ENCODE results near the gene PTPN20. TPM values are rescaled to one million over a fixed set of nuclear protein-coding genes. Genes with fewer than 3 reads are reported as not detected.
A peak's percentile ranks its signal among the peaks of the same experiment; 100 is the strongest.

PTPN20 gene
- total RNA-seq, 1 donor from 2014 or later, result 3.2 TPM

- DNase-seq, result peak; percentile 46
Measured at GRCh38 chr10:47034441-47035051, 123.3 kb downstream of the PTPN20 start.

GRCh38 chr10:47035171-47035818 is 124.1 kb downstream of the PTPN20 start:
- DNase-seq, result no peak

GRCh38 chr10:47035819-47036337 is 124.7 kb downstream of the PTPN20 start:
- DNase-seq, result no peak

- no peak for DNase-seq
Measured at GRCh38 chr10:47036771-47037170, 125.5 kb downstream of the PTPN20 start.

- DNase-seq, result peak; percentile 58
Measured at GRCh38 chr10:47037654-47038425, 126.6 kb downstream of the PTPN20 start.

DNA sequence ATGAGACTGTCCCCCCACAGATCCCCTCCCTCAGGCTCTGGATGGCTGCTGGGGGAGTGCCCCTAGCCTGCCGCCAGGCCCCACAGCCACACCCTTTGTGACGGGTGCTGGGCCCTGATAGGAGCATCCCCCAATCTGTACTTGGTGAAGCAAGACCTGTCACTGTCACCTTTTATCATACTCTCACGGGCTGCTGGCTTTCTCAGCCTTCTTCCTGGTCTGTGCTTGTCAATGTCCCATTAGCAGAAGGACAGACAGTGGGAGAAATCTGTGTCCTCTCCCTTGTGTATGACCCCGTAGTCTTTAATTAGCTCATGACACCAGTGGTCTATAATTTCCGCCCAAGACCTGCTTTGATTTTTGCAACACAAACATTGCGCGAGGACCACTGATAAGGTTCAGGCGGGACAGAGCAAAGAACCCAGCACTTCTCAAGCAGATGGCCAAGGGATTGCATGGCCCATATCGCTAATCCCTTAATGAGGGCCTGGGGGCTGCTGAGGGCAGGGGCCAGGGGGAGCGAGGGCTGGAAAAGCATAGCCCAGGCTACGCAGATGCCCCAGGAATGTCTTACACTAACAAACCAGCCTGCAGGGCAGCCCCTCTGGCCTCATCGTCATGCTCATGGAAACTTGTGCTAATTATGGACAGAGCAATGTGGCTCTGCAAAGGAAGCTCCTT is 127.8 kb downstream of the PTPN20 start:
- no peak for DNase-seq

- no peak for DNase-seq
Measured at GRCh38 chr10:47039562-47039913, 128.3 kb downstream of the PTPN20 start.

DNA sequence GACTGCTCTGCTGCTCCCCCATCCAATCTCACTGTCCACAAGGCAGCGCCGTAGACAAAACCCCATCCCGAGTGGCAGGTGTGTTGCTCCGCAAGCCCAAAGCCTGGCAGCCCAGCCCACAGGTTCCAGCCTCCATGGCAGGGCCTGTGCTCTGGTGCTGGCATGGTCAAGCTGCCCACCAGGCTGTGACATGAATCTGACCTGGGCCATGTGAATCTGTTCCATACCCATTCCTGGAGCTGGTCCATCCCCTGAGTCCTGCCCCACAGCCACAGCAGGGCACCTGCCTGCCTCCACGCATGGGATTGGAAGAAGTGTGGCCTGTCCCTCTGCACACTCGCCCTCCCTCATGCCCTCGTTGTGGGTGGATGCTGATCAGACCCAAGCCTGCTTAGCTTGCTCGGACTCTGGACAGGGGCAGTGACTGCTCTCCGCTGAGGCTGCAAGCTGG is 128.8 kb downstream of the PTPN20 start:
- no peak for DNase-seq

- DNase-seq, result no peak
Measured at GRCh38 chr10:47040681-47041080, 129.5 kb downstream of the PTPN20 start.

DNA sequence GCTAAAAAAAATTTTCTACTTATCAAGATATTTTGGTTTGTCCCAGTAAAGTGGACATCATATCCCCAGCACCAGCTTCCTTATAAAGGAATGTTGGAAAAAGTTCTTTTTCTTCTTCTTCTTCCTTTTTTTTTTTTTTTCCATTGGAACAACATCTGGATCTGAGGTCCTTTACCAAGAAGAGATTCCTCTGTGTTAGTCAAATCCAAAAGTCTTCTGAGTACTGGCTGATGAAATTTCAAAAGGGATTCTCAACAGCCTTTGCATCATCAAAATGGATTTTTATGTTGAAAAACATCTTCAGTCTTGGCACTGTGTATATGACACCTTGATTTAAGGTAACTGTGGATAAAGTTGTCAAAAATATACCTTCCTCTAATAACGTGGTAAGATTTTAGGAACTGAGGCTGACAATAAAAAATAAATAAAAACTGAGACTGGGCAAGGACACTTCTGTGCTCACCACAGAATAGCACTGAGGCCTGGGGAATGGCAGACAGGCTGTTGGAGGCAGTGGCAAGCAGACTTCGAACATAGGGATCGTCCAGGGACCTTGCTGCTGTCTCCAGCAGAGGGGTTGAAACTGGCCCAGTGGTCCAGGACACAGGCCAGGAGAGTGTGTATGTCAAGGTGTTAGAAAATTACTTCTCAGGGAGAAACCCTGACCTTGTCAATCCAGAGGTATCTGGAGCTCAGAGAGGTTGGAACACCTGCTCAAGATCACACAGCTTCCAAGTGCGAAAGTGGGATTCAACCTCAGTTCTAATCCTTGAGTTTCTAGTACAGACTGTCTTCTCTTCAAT is 130.4 kb downstream of the PTPN20 start:
- no peak for DNase-seq

DNA sequence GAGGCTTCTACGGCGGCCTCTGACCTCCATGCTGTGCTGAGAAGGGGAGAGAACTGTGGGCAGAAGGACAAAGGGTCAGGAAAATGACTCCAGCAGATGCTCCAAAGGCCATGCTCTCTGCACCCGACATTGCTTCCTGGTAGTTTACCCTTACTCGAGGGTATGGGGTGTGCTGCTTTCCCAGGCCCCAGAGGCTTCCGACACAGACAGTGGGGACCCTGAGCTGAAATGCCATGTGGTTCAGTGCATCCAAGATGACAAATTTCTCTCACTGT is 130.9 kb downstream of the PTPN20 start:
- no peak for DNase-seq

GRCh38 chr10:47042780-47043750 is 131.8 kb downstream of the PTPN20 start:
- no peak for DNase-seq

DNA sequence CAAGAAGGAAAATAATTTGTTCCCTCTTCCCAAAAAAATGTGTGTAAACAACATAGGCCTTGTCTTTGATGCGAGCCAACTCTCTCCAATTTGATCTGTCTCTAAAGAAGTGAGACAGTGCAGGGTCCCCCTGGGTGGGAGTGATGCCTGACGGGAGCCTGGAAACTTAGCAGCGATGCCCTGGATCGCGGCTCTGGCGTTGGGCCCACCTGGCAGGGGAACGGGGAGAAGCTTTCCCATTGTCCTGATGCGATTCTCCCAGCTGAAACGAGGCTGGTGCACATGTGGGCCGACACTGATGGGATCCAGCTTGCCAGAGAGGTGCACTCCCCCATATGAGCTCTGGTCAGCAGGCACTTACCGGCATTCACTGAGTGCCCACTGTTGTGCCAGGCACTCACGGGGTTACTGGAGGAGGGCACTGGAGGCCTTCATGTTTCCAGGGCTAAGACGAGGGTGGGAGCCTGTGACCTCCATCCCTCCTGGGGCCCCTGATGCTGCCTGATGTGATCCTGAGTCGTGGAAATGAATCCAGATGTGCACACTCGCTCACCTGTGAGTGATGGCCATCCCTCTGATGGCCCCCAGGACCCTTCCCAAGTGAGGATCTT is 132.8 kb downstream of the PTPN20 start:
- DNase-seq, result no peak

DNA sequence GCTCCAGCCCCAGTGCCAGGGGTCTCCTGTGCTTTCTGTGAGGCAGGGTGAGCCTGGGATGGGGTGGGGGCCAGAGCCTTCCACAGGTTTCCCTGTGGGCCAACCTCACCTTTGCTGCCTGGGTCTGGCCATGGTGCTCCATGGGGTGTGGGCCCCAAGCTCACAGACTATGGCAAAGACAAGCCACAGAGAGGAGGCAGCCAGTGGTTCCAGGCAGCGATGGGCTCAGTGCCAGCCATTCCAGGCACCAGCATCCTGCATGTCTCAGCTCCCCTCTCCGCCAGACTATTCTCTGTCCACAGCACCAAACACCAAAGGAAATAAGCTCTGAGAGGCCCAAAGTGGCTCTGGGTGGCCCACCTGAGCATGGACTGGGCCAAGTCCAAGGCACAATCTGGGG is 133.5 kb downstream of the PTPN20 start:
- no peak for DNase-seq

DNA sequence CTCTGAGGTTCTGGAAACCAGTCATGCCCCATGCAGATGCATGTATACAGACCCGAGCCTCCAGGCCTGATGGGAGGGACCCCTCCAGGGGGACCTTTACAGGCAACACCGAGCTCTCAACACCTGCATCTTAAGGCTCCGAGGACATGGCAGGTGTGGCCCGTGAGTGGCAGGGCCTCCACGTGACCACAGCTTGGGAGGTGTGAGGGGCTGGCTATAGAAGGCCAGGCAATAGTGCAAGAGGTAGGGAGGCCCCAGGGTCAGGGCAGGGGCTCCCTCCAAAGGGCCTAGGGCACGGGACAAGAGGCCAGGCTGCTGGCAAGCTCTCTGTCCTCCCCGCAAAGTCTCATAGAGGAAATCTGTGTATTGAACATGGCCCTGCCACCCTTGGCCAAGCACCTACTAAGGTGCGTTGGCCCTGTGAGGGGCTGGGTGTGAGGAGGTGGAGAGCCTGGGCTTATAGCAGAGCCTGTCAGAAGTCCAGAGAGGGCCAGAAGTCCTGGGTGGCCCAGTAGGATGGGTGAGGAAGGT is 134.2 kb downstream of the PTPN20 start:
- DNase-seq, result no peak

DNA sequence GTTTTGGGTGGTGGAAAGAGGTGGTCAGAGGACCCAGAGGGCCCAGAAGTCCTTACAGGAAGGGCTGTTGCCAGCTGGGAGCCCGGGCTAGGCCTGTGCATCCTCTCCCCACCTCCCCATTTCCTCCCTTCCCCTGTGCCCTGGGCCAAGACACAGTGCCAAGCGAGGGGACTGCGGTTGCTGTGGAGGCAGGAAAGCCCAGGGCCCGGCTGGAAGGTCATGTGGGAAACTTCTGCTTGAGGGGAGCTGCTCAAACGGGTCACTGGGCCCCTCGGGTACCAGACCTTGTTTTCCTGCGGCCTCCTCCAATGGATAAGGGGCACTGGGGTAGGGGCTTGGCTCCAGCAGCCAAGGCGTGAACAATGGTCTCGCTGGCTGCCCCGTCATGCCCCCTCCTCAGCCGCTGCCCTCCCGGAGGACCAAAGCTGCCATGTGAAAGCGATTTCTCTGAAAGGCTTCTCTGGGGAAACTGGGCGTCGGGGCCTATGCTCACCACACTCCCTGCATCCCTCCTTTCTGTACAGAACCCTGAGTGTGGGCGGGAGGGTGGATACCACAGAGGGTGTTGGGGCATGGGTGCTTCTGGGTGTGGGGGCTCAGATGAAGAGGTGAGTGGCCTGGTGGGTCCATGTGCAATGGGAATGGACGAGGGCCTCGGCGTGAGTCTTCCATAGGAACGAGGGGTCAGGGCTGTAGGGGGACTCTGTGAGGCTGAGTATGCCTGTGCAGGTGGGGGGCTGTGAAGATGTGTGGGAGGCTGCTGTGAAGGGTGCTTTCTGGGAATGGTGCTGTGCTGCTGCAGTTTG is 135.3 kb downstream of the PTPN20 start:
- DNase-seq, result no peak

GRCh38 chr10:47047127-47047504 is 135.9 kb downstream of the PTPN20 start:
- no peak for DNase-seq

DNA sequence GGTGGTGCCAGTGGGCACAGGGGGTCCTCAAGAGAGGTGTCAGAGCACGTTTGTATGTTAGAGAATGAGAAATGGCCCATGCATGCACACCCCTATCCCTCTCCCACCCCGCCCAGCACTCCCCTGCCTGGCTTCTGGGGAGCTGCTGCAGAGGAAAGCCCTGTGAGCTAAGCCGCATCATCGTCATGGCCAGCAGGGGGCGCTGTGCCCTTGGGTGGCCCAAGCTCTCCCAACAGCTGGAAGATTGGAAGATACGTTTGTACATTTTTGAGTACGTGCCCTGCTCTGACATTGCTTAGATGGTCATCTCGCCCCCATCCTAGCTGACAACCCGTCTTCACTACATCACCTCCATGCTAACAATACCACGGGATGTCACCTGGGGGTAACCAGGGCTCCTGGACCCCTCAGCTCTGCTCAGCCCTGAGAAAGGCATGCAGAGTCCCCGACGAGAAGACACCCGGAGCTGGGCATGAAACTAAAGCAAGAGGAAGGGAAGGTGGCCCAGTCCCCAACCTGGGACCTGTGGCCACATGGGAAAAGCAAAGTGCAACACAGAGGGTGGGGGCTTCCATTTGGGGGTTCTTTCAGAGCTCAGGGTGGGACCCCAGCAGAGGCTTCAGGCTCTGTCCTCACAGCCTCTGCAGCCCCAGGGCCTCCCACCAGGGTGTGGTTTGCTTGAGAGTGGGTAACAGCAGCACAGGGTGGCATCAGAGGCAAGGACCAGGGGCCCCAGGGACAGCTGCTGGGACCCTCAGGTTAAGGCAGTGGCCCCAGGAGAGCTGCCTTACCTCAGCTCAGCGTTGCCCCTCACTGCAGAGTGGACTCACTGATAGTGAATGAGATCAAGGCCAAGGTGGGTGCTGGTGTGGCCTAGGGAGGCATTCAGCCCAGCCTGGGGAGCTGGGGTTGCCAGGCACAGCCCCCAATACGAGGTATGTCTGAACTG is 136.6 kb downstream of the PTPN20 start:
- DNase-seq, result peak; percentile 48
